ENCODE data around the gene APBA3. TPM values are rescaled to one million over a fixed set of nuclear protein-coding genes. Genes with fewer than 3 reads are reported as not detected.

APBA3 gene
- total and polyA plus RNA-seq, 11 donors = 8.8 to 28.7 (median 13.8) TPM

DNA sequence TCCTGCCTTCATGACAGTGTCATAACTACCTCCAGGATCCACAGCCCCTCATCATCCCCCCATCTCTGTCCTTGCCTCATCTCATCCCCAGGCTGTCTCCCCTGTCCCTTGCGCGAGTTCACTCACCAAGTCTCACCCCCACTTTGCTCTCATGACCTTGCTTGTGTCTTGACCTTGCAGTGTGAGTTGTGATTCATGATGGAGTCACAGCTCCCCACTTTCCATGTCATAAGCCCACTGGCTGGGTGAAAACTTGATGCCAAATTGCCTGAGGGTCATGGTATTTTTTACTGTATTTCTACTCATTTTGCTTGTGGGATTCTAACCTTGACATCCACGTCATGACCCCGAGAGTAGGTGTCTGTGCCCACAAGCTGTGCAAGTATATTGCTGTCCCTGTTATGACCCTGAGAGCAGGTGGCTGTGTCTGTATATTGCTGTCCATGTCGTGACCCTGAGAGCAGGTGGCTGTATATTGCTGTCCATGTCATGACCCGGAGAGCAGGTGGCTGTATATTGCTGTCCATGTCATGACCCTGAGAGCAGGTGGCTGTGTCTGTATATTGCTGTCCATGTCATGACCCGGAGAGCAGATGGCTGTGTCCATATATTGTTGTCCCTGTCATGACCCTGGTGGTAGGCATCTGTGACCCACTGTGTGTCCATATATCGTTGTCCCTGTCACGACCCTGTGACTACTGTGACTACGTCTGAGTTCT is 23.8 kb downstream of the APBA3 start:
- Histone ChIP-seq H3K9me3 (no peaks in the 10 kb centered on the region), H3K27ac (no peak overlapping the region), H3K36me3 (no peaks in the 10 kb centered on the region), H3K4me1 (no peaks in the 10 kb centered on the region), H3K27me3 (peaks cover 0 to 6% (median 0%) of the 10 kb centered on the region in 9 donors), H3K4me3 (no peak overlapping the region)
- DNase-seq (no peak), ATAC-seq (no peak)
- intact Hi-C loops (cut with DNase I) = no loop called here
- TF ChIP-seq POLR2A (IDR thresholded peaks at IDR 0.05) = no peak
- TF ChIP-seq, protein P1, sequence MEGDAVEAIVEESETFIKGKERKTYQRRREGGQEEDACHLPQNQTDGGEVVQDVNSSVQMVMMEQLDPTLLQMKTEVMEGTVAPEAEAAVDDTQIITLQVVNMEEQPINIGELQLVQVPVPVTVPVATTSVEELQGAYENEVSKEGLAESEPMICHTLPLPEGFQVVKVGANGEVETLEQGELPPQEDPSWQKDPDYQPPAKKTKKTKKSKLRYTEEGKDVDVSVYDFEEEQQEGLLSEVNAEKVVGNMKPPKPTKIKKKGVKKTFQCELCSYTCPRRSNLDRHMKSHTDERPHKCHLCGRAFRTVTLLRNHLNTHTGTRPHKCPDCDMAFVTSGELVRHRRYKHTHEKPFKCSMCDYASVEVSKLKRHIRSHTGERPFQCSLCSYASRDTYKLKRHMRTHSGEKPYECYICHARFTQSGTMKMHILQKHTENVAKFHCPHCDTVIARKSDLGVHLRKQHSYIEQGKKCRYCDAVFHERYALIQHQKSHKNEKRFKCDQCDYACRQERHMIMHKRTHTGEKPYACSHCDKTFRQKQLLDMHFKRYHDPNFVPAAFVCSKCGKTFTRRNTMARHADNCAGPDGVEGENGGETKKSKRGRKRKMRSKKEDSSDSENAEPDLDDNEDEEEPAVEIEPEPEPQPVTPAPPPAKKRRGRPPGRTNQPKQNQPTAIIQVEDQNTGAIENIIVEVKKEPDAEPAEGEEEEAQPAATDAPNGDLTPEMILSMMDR (IDR thresholded peaks at IDR 0.05) = no peak
- 83 to 88% (median 86%) methylated on average over 10 of the region's 10 CpGs for WGBS, 4 donors

DNA sequence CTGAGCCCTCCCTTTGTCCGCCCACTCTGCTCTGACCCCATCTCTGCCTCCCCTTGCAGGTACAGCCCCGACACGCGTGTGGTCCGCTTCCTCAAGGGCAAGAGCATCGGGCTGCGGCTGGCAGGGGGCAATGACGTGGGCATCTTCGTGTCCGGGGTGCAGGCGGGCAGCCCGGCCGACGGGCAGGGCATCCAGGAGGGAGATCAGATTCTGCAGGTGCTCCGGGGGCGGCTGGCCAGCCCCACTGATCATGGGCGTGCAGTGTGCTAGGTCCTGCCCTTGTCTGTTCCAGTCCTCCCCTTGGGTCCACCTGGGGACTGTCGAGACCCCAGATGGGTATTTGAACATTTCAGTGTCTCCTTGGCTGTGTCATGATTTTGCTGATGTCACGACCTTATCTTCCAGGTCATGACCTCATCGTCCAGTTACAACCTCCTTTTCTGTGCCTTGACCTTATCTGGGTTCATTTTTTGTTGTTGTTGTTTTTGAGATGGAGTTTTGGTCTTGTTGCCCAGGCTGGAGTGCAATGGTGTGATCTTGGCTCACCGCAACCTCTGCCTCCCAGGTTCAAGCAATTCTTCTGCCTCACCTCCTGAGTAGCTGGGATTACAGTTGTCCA is 25.3 kb downstream of the APBA3 start:
- intact Hi-C loops (cut with DNase I) = no loop called here
- TF ChIP-seq, protein P1 (IDR thresholded peaks at IDR 0.05) = no peak
- no peak for TF ChIP-seq POLR2A (IDR thresholded peaks at IDR 0.05)

DNA sequence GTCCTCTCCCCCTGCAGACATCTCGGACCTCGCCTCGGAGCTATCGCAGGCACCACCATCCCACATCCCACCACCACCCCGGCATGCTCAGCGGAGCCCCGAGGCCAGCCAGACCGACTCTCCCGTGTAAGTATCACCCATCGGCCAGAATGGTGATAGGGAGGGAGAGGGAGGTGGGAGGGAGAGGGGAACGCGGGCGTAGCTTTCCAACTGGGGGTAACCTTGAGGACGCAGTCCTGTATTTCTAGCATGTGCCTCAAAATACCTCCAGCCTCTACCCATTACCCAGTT is 27.2 kb downstream of the APBA3 start:
- TF ChIP-seq, protein P1 (IDR thresholded peaks at IDR 0.05) = no peak
- TF ChIP-seq POLR2A (IDR thresholded peaks at IDR 0.05) = no peak
- no peak overlapping the region for H3K4me3 ChIP-seq
- no peak for DNase-seq

More for the DNA sequence above, 25.3 kb downstream of the APBA3 start:
- Histone ChIP-seq H3K27me3 (peaks cover 0 to 6% (median 0%) of the 10 kb centered on the region in 9 donors), H3K9me3 (no peaks in the 10 kb centered on the region), H3K4me3 (no peak overlapping the region), H3K27ac (no peak overlapping the region), H3K36me3 (no peaks in the 10 kb centered on the region), H3K4me1 (no peaks in the 10 kb centered on the region)
- ATAC-seq = no peak
- DNase-seq = no peak
- WGBS, 4 donors = 76 to 83% (median 78%) methylated on average over 16 to 21 of the region's 21 CpGs

DNA sequence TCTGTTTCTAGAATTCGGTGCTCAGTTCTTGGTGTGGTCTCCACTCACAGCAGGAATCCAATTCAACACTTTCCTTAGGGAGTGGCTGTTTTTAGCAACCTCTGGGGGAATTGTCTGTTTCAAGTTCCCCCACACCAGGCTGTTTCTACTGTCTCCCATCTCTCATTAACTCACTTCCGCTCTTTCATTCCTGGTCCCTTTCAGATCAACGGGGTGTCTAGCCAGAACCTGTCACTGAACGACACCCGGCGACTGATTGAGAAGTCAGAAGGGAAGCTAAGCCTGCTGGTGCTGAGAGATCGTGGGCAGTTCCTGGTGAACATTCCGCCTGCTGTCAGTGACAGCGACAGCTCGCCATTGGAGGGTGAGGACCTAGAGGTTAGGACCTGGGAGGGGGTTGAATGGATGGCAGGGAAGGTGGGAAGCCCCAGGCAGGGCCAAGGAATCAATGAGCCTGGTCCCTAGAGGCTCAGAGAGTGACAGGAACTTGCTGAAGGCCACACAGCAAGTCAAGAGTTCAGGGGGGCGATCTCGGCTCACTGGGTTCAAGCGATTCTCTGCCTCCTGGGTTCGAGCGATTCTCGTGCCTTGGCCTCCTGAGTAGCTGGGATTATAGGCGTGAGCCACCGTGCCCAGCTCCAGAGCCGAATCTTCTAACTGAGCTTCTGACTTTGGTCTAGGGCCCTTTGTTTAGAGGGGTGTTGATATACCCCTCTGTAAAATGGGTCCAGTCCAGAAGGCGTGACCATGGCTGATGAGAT is 27.8 kb downstream of the APBA3 start:
- Histone ChIP-seq H3K27ac (no peak overlapping the region), H3K4me1 (no peaks in the 10 kb centered on the region), H3K9me3 (peaks cover 0 to 5% (median 0%) of the 10 kb centered on the region in 12 donors), H3K27me3 (peaks cover 0 to 6% (median 0%) of the 10 kb centered on the region in 9 donors), H3K36me3 (no peaks in the 10 kb centered on the region), H3K4me3 (no peak overlapping the region)
- DNase-seq = no peak
- 56 to 59% (median 59%) methylated on average over 17 to 20 of the region's 20 CpGs for WGBS, 4 donors
- TF ChIP-seq POLR2A (IDR thresholded peaks at IDR 0.05) = no peak
- TF ChIP-seq, protein P1 (IDR thresholded peaks at IDR 0.05) = no peak
- intact Hi-C loops (cut with DNase I) = no loop called here
- ATAC-seq = no peak

More for the DNA sequence above, 27.2 kb downstream of the APBA3 start:
- no peak overlapping the region for H3K27ac ChIP-seq
- WGBS, 4 donors = 86 to 91% (median 87%) methylated on average over 14 of the region's 14 CpGs
- H3K36me3 ChIP-seq = no peaks in the 10 kb centered on the region
- H3K9me3 ChIP-seq = peaks cover 0 to 1% (median 0%) of the 10 kb centered on the region in 12 donors
- peaks cover 0 to 6% (median 0%) of the 10 kb centered on the region in 9 donors for H3K27me3 ChIP-seq
- no peaks in the 10 kb centered on the region for H3K4me1 ChIP-seq
- intact Hi-C loops (cut with DNase I) = no loop called here
- no peak for ATAC-seq

Measured in heart left ventricle (tissue), 16 donors.